ENCODE results near the gene PACS2. TPM values are rescaled to one million over a fixed set of nuclear protein-coding genes. Genes with fewer than 3 reads are reported as not detected.

PACS2 gene
- total RNA-seq, 4 donors from 2014 or later, result 37.1 to 116 (median 52.2) TPM

GRCh38 chr14:105394714-105395537 lies 80.4 kb downstream of the PACS2 start:
- Histone ChIP-seq H3K27ac (no peak overlapping the region), H3K27me3 (no peaks in the 10 kb centered on the region), H3K36me3 (no peaks in the 10 kb centered on the region), H3K9me3 (no peaks in the 10 kb centered on the region), H3K4me3 (no peak overlapping the region), H3K4me1 (peaks cover 0 to 5% of the 10 kb centered on the region in 2 donors)
- intact Hi-C loops (cut with DNase I; ENCODE audit: low total_unique reads), result no loop called here
- TF ChIP-seq, protein P1, sequence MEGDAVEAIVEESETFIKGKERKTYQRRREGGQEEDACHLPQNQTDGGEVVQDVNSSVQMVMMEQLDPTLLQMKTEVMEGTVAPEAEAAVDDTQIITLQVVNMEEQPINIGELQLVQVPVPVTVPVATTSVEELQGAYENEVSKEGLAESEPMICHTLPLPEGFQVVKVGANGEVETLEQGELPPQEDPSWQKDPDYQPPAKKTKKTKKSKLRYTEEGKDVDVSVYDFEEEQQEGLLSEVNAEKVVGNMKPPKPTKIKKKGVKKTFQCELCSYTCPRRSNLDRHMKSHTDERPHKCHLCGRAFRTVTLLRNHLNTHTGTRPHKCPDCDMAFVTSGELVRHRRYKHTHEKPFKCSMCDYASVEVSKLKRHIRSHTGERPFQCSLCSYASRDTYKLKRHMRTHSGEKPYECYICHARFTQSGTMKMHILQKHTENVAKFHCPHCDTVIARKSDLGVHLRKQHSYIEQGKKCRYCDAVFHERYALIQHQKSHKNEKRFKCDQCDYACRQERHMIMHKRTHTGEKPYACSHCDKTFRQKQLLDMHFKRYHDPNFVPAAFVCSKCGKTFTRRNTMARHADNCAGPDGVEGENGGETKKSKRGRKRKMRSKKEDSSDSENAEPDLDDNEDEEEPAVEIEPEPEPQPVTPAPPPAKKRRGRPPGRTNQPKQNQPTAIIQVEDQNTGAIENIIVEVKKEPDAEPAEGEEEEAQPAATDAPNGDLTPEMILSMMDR (IDR thresholded peaks at IDR 0.05), result no peak
- no peak for TF ChIP-seq POLR2A (IDR thresholded peaks at IDR 0.05)
- no peak for DNase-seq

DNA sequence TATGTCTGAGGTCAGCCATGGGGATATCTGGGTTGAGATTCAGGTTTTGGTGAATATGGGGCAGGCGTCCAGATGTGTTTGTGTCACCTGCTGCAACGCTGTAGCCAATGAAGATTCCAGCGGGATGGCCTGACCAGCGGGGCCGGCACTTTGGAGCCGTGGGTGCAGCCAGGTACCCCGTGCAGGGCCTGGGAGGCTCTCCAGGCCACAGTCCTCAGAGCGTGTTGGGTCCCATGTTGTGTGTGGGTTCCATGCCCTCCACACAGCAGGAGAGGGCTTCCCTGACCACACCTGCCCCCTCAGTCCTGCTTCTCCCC lies 80.9 kb downstream of the PACS2 start:
- TF ChIP-seq, protein P1 (IDR thresholded peaks at IDR 0.05), result no peak
- no peak for TF ChIP-seq POLR2A (IDR thresholded peaks at IDR 0.05)
- Histone ChIP-seq H3K4me1 (peaks cover 0 to 5% of the 10 kb centered on the region in 2 donors), H3K36me3 (no peaks in the 10 kb centered on the region)

DNA sequence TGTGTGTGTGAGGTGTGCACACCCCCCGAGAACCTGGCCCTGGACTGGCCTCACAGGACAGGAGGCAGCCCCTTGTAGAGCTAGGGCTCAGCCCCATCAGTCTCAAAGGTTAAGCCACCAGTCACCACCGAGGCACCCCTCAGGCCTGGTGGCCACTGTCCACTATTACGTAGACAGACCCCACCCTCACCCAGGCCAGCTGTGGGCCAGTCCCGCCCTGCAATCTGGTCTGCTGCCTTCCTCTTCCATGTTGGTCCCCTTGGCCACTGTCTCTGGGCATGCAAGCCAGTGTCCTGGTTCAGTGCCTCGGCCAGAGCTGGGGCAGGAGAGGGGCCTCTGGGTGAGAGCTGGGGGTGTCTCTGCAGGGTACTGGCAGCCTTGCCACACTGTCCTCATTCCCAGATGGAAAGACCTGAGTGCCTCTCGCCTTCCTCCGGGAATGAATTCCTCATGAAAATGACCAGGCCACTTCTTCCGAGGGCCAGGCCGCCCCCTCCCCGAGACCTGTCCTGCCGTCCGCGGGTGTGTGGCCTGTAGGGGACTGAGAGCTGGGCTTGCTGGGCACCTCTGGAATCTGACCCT lies 82.9 kb downstream of the PACS2 start:
- H3K27me3 ChIP-seq, result no peaks in the 10 kb centered on the region
- intact Hi-C loops (cut with DNase I; ENCODE audit: low total_unique reads), result no loop called here
- H3K9me3 ChIP-seq, result no peaks in the 10 kb centered on the region
- TF ChIP-seq POLR2A (IDR thresholded peaks at IDR 0.05), result no peak
- TF ChIP-seq, protein P1 (IDR thresholded peaks at IDR 0.05), result no peak
- H3K27ac ChIP-seq, result peak overlapping the region; percentile 85 to 86
- H3K36me3 ChIP-seq, result no peaks in the 10 kb centered on the region
- H3K4me1 ChIP-seq, result peaks cover 0 to 5% of the 10 kb centered on the region in 2 donors
- peak overlapping the region; percentile 79 to 88 for H3K4me3 ChIP-seq
- no peak for DNase-seq

More for the DNA sequence above, 80.9 kb downstream of the PACS2 start:
- Histone ChIP-seq H3K9me3 (no peaks in the 10 kb centered on the region), H3K27ac (no peak overlapping the region), H3K27me3 (no peaks in the 10 kb centered on the region), H3K4me3 (no peak overlapping the region)
- intact Hi-C loops (cut with DNase I; ENCODE audit: low total_unique reads), result no loop called here
- DNase-seq, result no peak

DNA sequence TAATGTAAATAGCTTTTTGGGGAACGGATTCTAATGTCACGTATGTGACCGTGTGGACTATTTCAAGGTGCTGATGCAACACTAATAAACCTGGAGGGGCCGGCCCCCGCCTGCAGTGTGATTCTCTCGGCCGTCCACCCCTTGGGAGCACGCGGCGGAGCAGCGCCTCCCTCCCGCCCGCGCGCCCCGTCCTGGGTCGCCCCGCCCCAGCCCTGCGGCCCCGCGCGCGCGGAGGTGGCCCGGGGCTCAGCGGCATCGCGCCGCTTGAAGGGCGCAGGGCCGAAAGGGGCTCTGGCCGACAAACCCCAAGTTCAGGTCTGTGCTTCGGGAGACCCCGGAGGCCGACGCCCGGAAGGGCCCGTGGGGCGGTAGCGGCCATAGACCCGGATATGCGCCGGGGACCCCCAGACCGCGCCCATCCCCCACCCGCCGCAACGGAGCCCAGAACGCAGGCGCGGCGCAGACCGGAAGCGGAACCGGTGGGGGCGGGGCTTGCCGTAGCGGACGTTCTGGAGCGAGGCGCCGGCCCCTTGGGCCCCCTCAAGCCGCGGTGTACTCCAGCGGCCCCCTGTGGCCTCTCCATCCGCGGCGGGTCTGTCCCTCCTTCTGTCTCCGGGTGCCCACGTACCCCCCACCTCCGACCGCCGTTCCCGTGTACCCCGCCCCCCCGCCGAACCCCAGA lies 83.6 kb downstream of the PACS2 start, which contains the start of gene TEX22:
Gene TEX22 (plus strand): TSS at position 495 of the 682 bp plus-strand sequence. CDS start 803 bp downstream, outside the sequence.
- Histone ChIP-seq H3K4me1 (peaks cover 0 to 5% of the 10 kb centered on the region in 2 donors), H3K27ac (peak within 1 kb of the TSS; percentile 85 to 86), H3K9me3 (no peaks in the 10 kb centered on the region), H3K4me3 (peak within 1 kb of the TSS; percentile 79 to 88), H3K36me3 (no peaks in the 10 kb centered on the region), H3K27me3 (no peaks in the 10 kb centered on the region)
- peak; percentile 38 to 76 for TF ChIP-seq POLR2A (IDR thresholded peaks at IDR 0.05)
- TF ChIP-seq, protein P1 (IDR thresholded peaks at IDR 0.05), result peak in 3 of 4 experiments; percentile 30 to 39 (median 33)
- DNase-seq, result peak; percentile 89 to 91
- intact Hi-C loops (cut with DNase I; ENCODE audit: low total_unique reads), result no loop called here
